Measurements from ENCODE around the gene SNRPA1.

SNRPA1 gene

GRCh38 chr15:101240358-101240757, 54.7 kb downstream of the SNRPA1 start:
- TF ChIP-seq CTCF (IDR thresholded peaks at IDR 0.05; ENCODE audit: low read depth, low read length) (no peak), MYC (IDR thresholded peaks at IDR 0.05; ENCODE audit: low read depth, low read length) (no peak), POLR2A (IDR thresholded peaks at IDR 0.05; ENCODE audit: extremely low read depth, insufficient read length) (no peak), MAX (IDR thresholded peaks at IDR 0.05; ENCODE audit: low read depth, low read length) (no peak)
- H3K4me3 ChIP-seq (ENCODE audit: low read depth, low read length) = peak overlapping the region; percentile 70
- peak; percentile 58 for DNase-seq (ENCODE audit: low read depth)

GRCh38 chr15:101239724-101240136, 55.3 kb downstream of the SNRPA1 start:
- DNase-seq (ENCODE audit: low read depth) = peak; percentile 87
- TF ChIP-seq MYC (IDR thresholded peaks at IDR 0.05; ENCODE audit: low read depth, low read length) = no peak; the same call in none of the 2 replicates
- TF ChIP-seq POLR2A (IDR thresholded peaks at IDR 0.05; ENCODE audit: extremely low read depth, insufficient read length) = peak; percentile 5
- peak; percentile 79 for TF ChIP-seq MAX (IDR thresholded peaks at IDR 0.05; ENCODE audit: low read depth, low read length)
- H3K4me3 ChIP-seq (ENCODE audit: low read depth, low read length) = peak overlapping the region; percentile 70

- TF ChIP-seq POLR2A (IDR thresholded peaks at IDR 0.05; ENCODE audit: extremely low read depth, insufficient read length) = no peak
- peak overlapping the region; percentile 70 for H3K4me3 ChIP-seq (ENCODE audit: low read depth, low read length)
- peak; percentile 91 for DNase-seq (ENCODE audit: low read depth)
Measured at GRCh38 chr15:101237251-101237650, 57.8 kb downstream of the SNRPA1 start.

- DNase-seq (ENCODE audit: low read depth) = no peak
- H3K4me3 ChIP-seq (ENCODE audit: low read depth, low read length) = no peak overlapping the region
- TF ChIP-seq CTCF (IDR thresholded peaks at IDR 0.05; ENCODE audit: low read depth, low read length) (no peak), MAX (IDR thresholded peaks at IDR 0.05; ENCODE audit: low read depth, low read length) (no peak), MYC (IDR thresholded peaks at IDR 0.05; ENCODE audit: low read depth, low read length) (no peak), POLR2A (IDR thresholded peaks at IDR 0.05; ENCODE audit: extremely low read depth, insufficient read length) (no peak)
Measured at GRCh38 chr15:101233651-101234280, 61.3 kb downstream of the SNRPA1 start.

- DNase-seq (ENCODE audit: low read depth) = no peak
- TF ChIP-seq MYC (IDR thresholded peaks at IDR 0.05; ENCODE audit: low read depth, low read length) (no peak), MAX (IDR thresholded peaks at IDR 0.05; ENCODE audit: low read depth, low read length) (no peak), CTCF (IDR thresholded peaks at IDR 0.05; ENCODE audit: low read depth, low read length) (no peak), POLR2A (IDR thresholded peaks at IDR 0.05; ENCODE audit: extremely low read depth, insufficient read length) (no peak)
- no peak overlapping the region for H3K4me3 ChIP-seq (ENCODE audit: low read depth, low read length)
Measured at GRCh38 chr15:101232677-101233076, 62.4 kb downstream of the SNRPA1 start.
